Glomerular visceral epithelial cell (primary cell): ENCODE data around the gene B4GAT1.
"Not testable (repeated sequence)": the region's sequence is repeated elsewhere in the genome, so short reads cannot be mapped to it uniquely, and the experiment has no call there.

Source experiments
- DNase-seq: peaks from one replicate; pipeline ENCODE4 v3.0.0-alpha.2; 2016; ENCODE audit errors: extremely low spot score

Gene B4GAT1

GRCh38 chr11:66322732-66323427 is 24.5 kb downstream of the B4GAT1 start:
- no peak for DNase-seq

DNA sequence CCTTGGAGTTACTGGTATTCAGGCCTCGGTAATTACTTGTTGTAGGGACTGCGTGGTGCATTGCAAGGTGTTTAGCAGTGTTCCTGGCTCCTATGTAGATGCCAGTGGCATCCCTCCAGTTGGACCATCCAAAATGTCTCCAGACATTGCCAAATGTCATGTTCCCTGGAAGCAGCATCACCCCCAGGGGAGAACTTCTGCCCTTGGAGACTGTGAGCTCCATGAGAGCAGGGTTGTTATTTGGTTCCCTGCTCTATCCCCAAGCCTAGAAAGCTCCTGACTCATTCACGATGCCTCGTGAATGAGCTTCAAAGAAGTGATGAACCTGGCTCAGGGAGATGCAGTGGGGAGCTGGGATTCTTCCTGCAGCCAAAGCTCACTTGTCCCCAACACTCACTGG is 25.8 kb downstream of the B4GAT1 start:
- DNase-seq, result no peak

GRCh38 chr11:66320748-66321147 is 26.7 kb downstream of the B4GAT1 start:
- not testable (repeated sequence) for DNase-seq

DNA sequence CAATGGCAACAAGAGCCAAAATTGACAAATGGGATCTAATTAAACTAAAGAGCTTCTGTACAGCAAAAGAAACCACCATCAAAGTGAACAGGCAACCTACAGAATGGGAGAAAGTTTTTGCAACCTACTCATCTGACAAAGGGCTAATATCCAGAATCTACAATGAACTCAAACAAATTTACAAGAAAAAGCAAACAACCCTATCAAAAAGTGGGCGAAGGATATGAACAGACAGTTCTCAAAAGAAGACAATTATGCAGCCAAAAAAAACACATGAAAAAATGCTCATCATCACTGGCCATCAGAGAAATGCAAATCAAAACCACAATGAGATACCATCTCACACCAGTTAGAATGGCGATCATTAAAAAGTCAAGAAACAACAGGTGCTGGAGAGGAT is 27.1 kb downstream of the B4GAT1 start:
- not testable (repeated sequence) for DNase-seq

- no peak for DNase-seq
Observed at GRCh38 chr11:66318600-66318970, 28.8 kb downstream of the B4GAT1 start.

DNA sequence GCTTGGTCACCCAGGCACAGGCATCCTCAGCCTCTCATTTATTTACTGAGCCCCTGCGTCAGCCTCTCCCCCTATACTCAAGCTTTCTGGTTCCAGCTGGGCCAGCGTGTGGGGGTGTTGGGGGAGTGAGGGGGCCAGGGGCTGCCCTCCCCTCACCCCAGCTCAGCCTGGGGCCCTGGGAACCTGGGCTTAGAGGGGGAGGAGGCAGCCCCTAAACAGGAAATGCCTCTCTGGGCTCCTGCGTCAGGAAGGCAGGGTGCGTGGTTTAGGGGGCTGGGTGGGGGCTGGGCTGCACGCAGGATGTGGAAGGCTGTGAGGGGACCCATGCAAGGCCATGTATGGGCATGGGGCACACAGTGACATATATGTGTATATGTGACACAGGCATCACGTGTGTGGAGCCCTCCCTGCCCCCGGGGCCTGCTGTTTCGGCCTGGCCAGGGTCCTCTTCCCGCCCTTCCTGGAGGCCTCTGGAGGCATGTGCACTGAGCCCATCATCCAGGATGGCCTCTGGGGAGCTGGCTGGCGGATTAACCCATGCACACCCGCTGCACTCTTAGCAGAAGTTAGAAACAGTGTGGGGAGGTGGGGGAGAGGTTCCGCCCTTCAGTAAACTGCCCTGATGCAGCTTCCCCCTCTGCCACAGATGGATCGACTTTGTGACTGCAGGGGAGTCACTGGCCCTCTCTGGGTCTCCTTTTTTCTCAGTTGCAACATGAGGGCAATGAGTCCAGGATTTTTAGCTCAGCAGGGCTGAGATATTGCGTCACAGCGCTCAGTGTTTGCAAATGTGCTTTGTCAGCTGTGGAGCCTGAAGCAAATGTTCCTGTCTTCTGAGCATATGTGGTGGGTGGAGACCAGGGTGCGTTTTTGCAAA is 29.5 kb downstream of the B4GAT1 start:
- no peak for DNase-seq

DNA sequence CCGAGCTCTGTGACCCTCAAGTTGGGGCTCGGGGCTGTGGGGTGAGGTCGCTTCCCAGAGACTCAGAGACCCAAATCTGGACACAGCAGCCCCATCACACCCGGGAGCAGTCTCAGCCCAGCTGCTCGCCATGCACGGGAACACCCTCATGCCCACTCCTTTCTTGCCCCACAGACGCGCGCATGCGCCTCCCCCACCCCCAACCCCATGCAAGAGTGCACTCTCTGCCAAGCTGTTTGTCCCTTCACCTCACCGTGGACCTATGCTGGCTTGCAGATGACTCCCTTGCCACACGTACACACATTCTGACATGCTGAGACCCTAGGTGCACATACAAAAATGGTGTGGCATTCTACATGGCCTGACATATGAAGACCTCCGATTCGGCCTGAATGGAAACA is 30.1 kb downstream of the B4GAT1 start:
- no peak for DNase-seq

DNA sequence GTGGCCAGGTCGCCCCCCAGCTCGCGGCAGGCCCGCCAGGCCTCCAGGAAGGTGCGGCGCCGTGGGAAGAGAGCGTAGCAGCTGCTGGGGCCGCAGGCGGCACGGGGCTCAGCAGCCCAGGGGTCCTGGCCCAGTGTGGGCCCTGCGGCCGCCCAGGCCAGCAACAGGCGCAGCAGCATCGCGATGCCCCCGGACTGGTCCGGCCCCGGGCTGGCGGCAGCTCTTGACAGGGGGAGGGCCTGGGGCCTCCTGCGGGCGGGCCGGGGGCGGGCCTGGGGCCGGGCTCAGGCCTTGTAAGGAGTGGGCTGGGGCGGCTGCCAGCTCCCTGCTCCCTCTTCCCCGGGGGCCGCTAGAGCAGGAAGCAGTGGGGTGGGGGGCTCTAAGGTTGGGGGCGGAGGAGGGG is 30.6 kb downstream of the B4GAT1 start, which contains the start of gene CD248:
Gene CD248, minus strand, starts transcription at position 196 of the 403 bp plus-strand sequence. Its CDS starts 17 bp downstream, at position 179.
- DNase-seq, result no peak

DNA sequence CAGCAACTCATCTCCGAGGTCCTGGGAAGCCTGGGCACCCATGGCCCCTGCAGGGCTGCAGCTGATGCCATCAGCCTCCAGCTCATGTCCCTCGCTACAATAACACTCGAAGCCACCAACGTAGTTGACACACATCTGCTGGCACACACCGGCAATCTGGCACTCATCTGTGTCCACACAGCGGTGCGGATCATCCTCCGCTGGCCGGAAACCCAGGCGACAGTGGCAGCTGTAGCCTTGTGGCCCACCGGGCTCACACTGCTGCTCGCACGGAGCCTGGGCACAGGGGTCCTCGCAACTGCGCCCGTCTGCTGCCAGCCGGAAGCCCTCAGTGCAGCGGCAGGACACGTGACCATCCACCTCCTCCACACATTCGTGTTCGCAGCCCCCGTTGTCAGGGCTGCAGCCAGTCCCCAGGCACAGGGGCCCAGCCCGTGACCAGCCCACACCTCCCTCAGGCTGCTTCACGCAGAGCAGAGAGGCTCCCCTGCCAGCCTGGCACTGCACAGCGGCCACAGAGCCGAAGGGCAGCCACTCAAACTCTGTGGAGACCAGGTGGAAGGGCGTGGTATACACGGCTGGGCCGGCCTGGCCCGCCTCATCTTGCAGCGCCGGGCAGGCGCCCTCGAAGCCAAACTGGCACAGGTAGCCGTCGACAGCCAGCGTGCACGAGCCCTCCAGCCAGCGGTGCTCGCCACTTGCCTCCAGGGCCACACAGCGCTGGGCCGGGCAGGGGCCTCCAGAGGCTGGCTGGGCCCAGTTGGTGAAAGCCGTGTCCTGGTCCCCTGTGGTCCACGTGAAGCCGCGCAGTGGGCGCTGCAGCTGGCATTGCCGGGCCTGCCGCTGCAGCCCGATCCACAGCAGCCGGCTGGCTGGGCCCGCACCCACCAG is 31.3 kb downstream of the B4GAT1 start:
- no peak for DNase-seq

- no peak for DNase-seq
Observed at GRCh38 chr11:66315498-66315885, 31.9 kb downstream of the B4GAT1 start.

GRCh38 chr11:66314561-66315497 is 32.6 kb downstream of the B4GAT1 start:
- DNase-seq, result no peak

GRCh38 chr11:66314186-66314501 is 33.3 kb downstream of the B4GAT1 start:
- DNase-seq, result no peak

GRCh38 chr11:66313321-66314185 is 33.9 kb downstream of the B4GAT1 start:
- DNase-seq, result no peak

DNA sequence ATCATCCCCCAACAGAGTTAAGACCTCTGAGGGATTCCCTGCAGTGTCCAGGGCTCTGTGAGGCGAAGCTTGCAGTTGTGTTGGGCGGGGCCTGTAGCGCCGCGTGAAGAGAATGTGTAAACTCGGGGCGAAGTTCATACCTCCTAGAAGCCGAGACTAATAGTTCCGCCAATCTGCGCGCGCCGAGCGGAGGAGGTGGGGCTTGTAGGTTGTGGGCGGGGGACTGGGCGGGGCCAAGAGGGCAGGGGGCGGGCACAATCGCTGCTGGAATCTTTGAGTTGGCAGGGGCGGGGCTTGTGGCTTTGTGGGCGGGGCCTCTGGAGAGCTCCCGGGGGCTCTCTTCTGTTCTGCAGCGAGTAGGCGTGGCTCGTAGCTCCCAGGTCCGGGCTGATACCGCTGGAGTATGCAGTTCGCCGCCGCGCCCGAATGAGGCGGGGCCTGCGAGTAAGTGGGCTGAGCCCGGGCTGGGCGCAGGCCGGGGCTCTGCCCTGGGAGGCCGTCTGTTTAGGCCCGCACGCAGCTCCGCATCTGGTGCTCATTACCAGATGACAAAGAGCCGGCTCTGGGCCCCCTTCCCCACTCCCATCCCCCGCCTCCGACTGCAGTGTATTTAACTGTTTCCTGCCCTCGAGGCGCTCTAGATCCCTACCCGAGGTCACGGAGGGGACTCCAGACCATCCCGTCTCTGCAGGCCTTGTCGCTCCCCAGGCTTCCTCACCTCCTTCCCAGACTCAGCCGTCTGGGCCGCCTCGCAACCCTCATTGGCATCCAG is 34.7 kb downstream of the B4GAT1 start:
- DNase-seq, result peak; percentile 98

DNA sequence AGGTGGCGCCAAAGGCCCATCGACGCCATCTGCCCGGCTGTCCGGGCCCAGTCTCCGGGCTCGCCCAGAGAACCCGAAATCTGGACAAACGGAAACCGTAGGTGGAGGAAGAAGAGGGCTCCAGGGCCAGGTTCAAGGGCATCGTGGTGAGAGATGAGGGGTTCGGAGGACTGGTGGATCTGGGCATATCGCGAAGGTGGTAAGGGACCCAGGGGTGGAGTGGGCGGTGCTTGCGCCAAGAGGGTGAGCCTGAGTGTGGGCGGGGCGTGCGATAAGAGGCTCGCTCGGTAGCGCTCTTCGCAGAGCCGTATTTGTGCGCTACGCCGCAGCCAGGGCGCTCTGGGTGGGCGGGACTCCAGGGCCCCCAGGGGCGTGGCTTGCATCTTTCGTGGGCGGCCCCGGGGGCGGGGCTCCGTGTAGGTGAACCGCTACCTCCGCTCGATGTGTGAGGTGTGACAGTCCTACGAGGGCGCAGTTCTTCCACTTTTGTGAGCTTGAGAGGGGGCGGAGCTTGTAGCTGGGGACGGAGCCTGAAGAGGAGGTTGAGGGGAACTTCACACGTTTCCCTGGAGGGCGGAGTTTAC is 35.4 kb downstream of the B4GAT1 start:
- DNase-seq, result peak; percentile 91

- no peak for DNase-seq
Observed at GRCh38 chr11:66311470-66311964, 35.9 kb downstream of the B4GAT1 start.

- DNase-seq, result not testable (repeated sequence)
Observed at GRCh38 chr11:66310803-66311440, 36.5 kb downstream of the B4GAT1 start.

GRCh38 chr11:66310324-66310723 is 37.1 kb downstream of the B4GAT1 start:
- no peak for DNase-seq
